Stimulated activated CD4-positive, alpha-beta T cell treated with anti-CD3 and anti-CD28 coated beads, Interleukin-1b, Interleukin-23, amount 100 ng/mL, for 24 hours (primary cell): ENCODE measurements around the gene PREX1.
A peak's percentile ranks its signal among the peaks of the same experiment; 100 is the strongest.

Source experiments
- DNase-seq, 4 experiments: peaks; one replicate each; pipeline ENCODE4 v3.0.0-alpha.2; 2020; ENCODE audit warnings: low read depth in 4 of 4, low spot score in 1 of 4

PREX1 gene

GRCh38 chr20:48794816-48795457, 32.9 kb downstream of the PREX1 start:
- DNase-seq: no peak

GRCh38 chr20:48794360-48794759, 33.4 kb downstream of the PREX1 start:
- DNase-seq: no peak

- DNase-seq: no peak
These were observed 34.0 kb downstream of the PREX1 start for GRCh38 chr20:48793776-48794175.

- DNase-seq: no peak
These were observed 36.1 kb downstream of the PREX1 start for GRCh38 chr20:48791666-48792071.

- no peak for DNase-seq
These were observed 36.8 kb downstream of the PREX1 start for GRCh38 chr20:48791014-48791413.

GRCh38 chr20:48790473-48791003, 37.3 kb downstream of the PREX1 start:
- DNase-seq: no peak

GRCh38 chr20:48789781-48790472, 37.9 kb downstream of the PREX1 start:
- no peak for DNase-seq

GRCh38 chr20:48789185-48789668, 38.6 kb downstream of the PREX1 start:
- no peak for DNase-seq

GRCh38 chr20:48788486-48789072, 39.2 kb downstream of the PREX1 start:
- no peak for DNase-seq

- no peak for DNase-seq
These were observed 39.9 kb downstream of the PREX1 start for GRCh38 chr20:48787861-48788375.

- no peak for DNase-seq
These were observed 40.7 kb downstream of the PREX1 start for GRCh38 chr20:48786951-48787705.

GRCh38 chr20:48785801-48786200, 42.0 kb downstream of the PREX1 start:
- DNase-seq: no peak

GRCh38 chr20:48785256-48785655, 42.5 kb downstream of the PREX1 start:
- DNase-seq: no peak

- DNase-seq: no peak
These were observed 43.5 kb downstream of the PREX1 start for GRCh38 chr20:48784273-48784641.

GRCh38 chr20:48783533-48784272, 44.1 kb downstream of the PREX1 start:
- peak in 1 of 4 experiments; percentile 15 for DNase-seq

- no peak for DNase-seq
These were observed 44.9 kb downstream of the PREX1 start for GRCh38 chr20:48782901-48783308.

GRCh38 chr20:48782053-48782452, 45.7 kb downstream of the PREX1 start:
- DNase-seq: no peak

GRCh38 chr20:48781634-48782033, 46.2 kb downstream of the PREX1 start:
- no peak for DNase-seq

- no peak for DNase-seq
These were observed 48.4 kb downstream of the PREX1 start for GRCh38 chr20:48779435-48779834.

GRCh38 chr20:48777821-48778220, 50.0 kb downstream of the PREX1 start:
- DNase-seq: no peak
